ENCODE measurements around the gene CWC27. TPM values are rescaled to one million over a fixed set of nuclear protein-coding genes. Genes with fewer than 3 reads are reported as not detected.

The CWC27 gene
- total and polyA plus RNA-seq, 2 of the 13 experiments (the other 11 are each of a cell fraction or from before 2014, with no cell fraction given) = 21.1 to 25.7 TPM

DNA sequence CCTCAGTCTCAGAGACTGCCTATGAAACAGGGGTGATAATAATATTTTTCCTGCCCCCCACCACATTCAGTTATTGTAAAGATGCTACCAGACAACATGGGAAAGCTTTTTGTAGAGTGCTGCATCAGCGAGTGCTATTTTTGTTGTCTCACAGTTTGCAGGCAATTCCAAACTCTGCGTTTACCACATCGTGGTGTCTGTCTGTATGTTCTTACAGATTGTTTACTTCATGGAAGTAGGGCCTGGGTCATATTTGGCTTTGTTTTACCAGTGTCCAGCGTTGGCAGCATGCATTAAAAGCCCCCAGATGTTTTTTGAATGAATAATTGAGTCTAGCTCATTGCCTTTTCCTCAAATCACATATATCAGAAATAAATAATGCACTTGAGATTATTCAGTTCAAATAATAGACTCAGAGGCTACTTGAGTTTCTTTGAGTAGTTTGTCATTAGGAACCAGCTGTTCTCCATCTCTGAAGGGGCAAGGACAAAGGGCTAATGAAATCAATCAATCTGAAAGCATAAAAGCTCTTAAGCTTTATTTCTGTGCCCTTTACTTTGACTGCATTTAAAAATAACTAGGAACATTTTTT is 243.7 kb downstream of the CWC27 start (continued):
- TF ChIP-seq, protein P1, sequence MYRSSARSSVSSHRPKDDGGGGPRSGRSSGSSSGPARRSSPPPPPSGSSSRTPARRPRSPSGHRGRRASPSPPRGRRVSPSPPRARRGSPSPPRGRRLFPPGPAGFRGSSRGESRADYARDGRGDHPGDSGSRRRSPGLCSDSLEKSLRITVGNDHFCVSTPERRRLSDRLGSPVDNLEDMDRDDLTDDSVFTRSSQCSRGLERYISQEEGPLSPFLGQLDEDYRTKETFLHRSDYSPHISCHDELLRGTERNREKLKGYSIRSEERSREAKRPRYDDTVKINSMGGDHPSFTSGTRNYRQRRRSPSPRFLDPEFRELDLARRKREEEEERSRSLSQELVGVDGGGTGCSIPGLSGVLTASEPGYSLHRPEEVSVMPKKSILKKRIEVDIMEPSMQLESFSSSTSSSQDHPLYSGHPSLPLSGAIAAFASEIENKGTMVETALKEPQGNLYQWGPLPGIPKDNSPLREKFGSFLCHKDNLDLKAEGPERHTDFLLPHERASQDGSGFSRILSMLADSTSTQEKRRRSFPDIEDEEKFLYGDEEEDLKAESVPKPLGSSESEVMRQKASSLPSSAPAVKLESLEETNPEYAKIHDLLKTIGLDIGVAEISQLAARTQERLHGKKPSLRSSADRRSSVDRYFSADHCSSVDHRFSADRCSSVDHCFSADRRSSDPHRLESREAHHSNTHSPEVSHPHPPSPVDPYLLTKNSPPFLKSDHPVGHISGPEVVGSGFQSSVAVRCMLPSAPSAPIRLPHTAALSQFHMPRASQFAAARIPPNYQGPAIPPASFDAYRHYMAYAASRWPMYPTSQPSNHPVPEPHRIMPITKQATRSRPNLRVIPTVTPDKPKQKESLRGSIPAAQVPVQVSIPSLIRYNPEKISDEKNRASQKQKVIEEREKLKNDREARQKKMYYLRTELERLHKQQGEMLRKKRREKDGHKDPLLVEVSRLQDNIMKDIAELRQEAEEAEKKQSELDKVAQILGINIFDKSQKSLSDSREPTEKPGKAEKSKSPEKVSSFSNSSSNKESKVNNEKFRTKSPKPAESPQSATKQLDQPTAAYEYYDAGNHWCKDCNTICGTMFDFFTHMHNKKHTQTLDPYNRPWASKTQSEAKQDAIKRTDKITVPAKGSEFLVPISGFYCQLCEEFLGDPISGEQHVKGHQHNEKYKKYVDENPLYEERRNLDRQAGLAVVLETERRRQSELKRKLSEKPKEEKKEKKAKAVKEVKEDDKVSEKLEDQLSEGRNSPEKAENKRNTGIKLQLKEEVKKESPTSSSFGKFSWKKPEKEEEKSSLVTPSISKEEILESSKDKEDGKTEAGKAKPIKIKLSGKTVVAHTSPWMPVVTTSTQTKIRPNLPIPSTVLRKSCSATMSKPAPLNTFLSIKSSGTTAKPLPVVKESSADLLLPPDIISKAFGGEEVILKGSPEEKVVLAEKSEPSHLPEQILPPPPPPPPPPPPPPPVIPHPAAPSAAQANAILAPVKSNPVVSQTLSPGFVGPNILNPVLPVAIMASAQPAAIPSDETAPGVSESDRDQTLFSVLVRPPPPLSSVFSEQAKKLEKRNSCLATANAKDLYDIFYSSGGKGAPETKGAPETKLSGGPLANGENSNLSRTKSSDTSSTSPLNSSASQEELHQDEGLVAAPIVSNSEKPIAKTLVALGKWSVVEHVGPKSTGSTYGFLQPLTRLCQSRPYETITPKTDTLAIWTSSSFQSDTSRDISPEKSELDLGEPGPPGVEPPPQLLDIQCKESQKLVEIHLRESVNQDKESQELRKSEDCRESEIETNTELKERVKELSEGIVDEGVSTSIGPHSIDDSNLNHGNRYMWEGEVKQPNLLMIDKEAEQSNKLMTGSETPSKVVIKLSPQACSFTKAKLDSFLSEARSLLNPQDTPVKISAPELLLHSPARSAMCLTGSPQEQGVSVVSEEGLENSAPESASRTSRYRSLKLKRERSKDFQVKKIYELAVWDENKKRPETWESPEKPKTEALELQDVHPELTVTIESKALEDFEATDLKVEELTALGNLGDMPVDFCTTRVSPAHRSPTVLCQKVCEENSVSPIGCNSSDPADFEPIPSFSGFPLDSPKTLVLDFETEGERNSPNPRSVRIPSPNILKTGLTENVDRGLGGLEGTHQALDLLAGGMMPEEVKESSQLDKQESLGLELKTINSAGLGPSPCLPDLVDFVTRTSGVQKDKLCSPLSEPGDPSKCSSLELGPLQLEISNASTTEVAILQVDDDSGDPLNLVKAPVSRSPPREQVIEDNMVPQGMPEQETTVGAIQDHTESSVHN (CRISPR knock-in tag; IDR thresholded peaks at IDR 0.05) = no peak
- TF ChIP-seq, protein P2, sequence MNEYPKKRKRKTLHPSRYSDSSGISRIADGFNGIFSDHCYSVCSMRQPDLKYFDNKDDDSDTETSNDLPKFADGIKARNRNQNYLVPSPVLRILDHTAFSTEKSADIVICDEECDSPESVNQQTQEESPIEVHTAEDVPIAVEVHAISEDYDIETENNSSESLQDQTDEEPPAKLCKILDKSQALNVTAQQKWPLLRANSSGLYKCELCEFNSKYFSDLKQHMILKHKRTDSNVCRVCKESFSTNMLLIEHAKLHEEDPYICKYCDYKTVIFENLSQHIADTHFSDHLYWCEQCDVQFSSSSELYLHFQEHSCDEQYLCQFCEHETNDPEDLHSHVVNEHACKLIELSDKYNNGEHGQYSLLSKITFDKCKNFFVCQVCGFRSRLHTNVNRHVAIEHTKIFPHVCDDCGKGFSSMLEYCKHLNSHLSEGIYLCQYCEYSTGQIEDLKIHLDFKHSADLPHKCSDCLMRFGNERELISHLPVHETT (CRISPR knock-in tag; conservative IDR thresholded peaks at IDR 0.05) = no peak
- TF ChIP-seq, protein P3, sequence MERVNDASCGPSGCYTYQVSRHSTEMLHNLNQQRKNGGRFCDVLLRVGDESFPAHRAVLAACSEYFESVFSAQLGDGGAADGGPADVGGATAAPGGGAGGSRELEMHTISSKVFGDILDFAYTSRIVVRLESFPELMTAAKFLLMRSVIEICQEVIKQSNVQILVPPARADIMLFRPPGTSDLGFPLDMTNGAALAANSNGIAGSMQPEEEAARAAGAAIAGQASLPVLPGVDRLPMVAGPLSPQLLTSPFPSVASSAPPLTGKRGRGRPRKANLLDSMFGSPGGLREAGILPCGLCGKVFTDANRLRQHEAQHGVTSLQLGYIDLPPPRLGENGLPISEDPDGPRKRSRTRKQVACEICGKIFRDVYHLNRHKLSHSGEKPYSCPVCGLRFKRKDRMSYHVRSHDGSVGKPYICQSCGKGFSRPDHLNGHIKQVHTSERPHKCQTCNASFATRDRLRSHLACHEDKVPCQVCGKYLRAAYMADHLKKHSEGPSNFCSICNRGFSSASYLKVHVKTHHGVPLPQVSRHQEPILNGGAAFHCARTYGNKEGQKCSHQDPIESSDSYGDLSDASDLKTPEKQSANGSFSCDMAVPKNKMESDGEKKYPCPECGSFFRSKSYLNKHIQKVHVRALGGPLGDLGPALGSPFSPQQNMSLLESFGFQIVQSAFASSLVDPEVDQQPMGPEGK (CRISPR knock-in tag; IDR thresholded peaks at IDR 0.05) = no peak
- TF ChIP-seq ZNF678 (CRISPR knock-in tag; IDR thresholded peaks at IDR 0.05) (no peak), MYNN (CRISPR knock-in tag; IDR thresholded peaks at IDR 0.05; ENCODE audit: low read depth) (no peak), NR1H2 (CRISPR knock-in tag; IDR thresholded peaks at IDR 0.05; ENCODE audit: borderline replicate concordance, low read depth) (no peak), ATRX (CRISPR knock-in tag; IDR thresholded peaks at IDR 0.05; ENCODE audit: borderline replicate concordance) (no peak), ZNF446 (CRISPR knock-in tag; IDR thresholded peaks at IDR 0.05) (no peak), ATAD3A (CRISPR knock-in tag; IDR thresholded peaks at IDR 0.05) (no peak), NPAS2 (CRISPR knock-in tag; IDR thresholded peaks at IDR 0.05; ENCODE audit: borderline replicate concordance) (no peak), ELF3 (CRISPR knock-in tag; IDR thresholded peaks at IDR 0.05) (no peak), ZSCAN31 (CRISPR knock-in tag; IDR thresholded peaks at IDR 0.05; ENCODE audit: low read depth) (no peak), ZNF589 (CRISPR knock-in tag; conservative IDR thresholded peaks at IDR 0.05) (no peak)
